Measurements from ENCODE around the gene WDR83. TPM values are rescaled to one million over a fixed set of nuclear protein-coding genes. Genes with fewer than 3 reads are reported as not detected.
"Not testable (repeated sequence)": the region's sequence is repeated elsewhere in the genome, so short reads cannot be mapped to it uniquely, and the experiment has no call there.

The WDR83 gene
- total RNA-seq, 1 donor from 2014 or later: 18.4 TPM

- intact Hi-C loops (cut with micrococcal nuclease): no loop called here
Measured at GRCh38 chr19:12652219-12652618, 14.4 kb upstream of the WDR83 start.

GRCh38 chr19:12655546-12655945 lies 11.1 kb upstream of the WDR83 start:
- intact Hi-C loops (cut with micrococcal nuclease): no loop called here

GRCh38 chr19:12656899-12657571 lies 9.6 kb upstream of the WDR83 start:
- intact Hi-C loops (cut with micrococcal nuclease): no loop called here

- intact Hi-C loops (cut with micrococcal nuclease): no loop called here
Measured at GRCh38 chr19:12657966-12658365, 8.6 kb upstream of the WDR83 start.

GRCh38 chr19:12660980-12661379 lies 5.6 kb upstream of the WDR83 start:
- intact Hi-C loops (cut with micrococcal nuclease): no loop called here

GRCh38 chr19:12664406-12665280 lies 2.0 kb upstream of the WDR83 start:
- intact Hi-C loops (cut with micrococcal nuclease): loop anchor here (5.0 kb wide), 1 partner anchor 742 kb away; no protein-coding TSS in a partner anchor

- intact Hi-C loops (cut with micrococcal nuclease): loop anchor here (5.0 kb wide), 1 partner anchor 743 kb away; no protein-coding TSS in a partner anchor
Measured at GRCh38 chr19:12665281-12665573, 1.4 kb upstream of the WDR83 start.

GRCh38 chr19:12665671-12666264 lies 839 bp upstream of the WDR83 start:
- intact Hi-C loops (cut with micrococcal nuclease): loop anchor here (1.0 to 5.0 kb wide), 2 partner anchors 25 to 743 kb away; no protein-coding TSS in a partner anchor

GRCh38 chr19:12667731-12668302 lies 1.2 kb downstream of the WDR83 start:
- intact Hi-C loops (cut with micrococcal nuclease): loop anchor here (5.0 kb wide), 1 partner anchor 746 kb away; no protein-coding TSS in a partner anchor

- intact Hi-C loops (cut with micrococcal nuclease): loop anchor here (5.0 kb wide), 1 partner anchor 746 kb away; no protein-coding TSS in a partner anchor
Measured at GRCh38 chr19:12668346-12668745, 1.7 kb downstream of the WDR83 start.

GRCh38 chr19:12668932-12669269 lies 2.3 kb downstream of the WDR83 start:
- intact Hi-C loops (cut with micrococcal nuclease): loop anchor here (1.0 to 5.0 kb wide), 3 partner anchors 12 to 747 kb away; partner anchors contain the start of gene DHPS

- intact Hi-C loops (cut with micrococcal nuclease): loop anchor here (1.0 to 5.0 kb wide), 3 partner anchors 12 to 747 kb away; partner anchors contain the start of gene DHPS
Measured at GRCh38 chr19:12669270-12670158, 2.9 kb downstream of the WDR83 start.

- intact Hi-C loops (cut with micrococcal nuclease): no loop called here
Measured at GRCh38 chr19:12670159-12670928, 3.7 kb downstream of the WDR83 start.

GRCh38 chr19:12672744-12673143 lies 6.1 kb downstream of the WDR83 start:
- intact Hi-C loops (cut with micrococcal nuclease): loop anchor here (1.0 kb wide), 1 partner anchor 108 kb away; no protein-coding TSS in a partner anchor

GRCh38 chr19:12675399-12675798 lies 8.8 kb downstream of the WDR83 start:
- intact Hi-C loops (cut with micrococcal nuclease): no loop called here

GRCh38 chr19:12675940-12676339 lies 9.3 kb downstream of the WDR83 start:
- intact Hi-C loops (cut with micrococcal nuclease): loop anchor here (1.0 kb wide), 1 partner anchor 171 kb away; no protein-coding TSS in a partner anchor

- intact Hi-C loops (cut with micrococcal nuclease): loop anchor here (1.0 kb wide), 1 partner anchor 171 kb away; no protein-coding TSS in a partner anchor
Measured at GRCh38 chr19:12676384-12676792, 9.8 kb downstream of the WDR83 start.

- intact Hi-C loops (cut with micrococcal nuclease): loop anchor here (1.0 kb wide), 1 partner anchor 170 kb away; no protein-coding TSS in a partner anchor
Measured at GRCh38 chr19:12676928-12677327, 10.3 kb downstream of the WDR83 start.

GRCh38 chr19:12678039-12678438 lies 11.4 kb downstream of the WDR83 start:
- intact Hi-C loops (cut with micrococcal nuclease): not testable (repeated sequence)

All from T-helper 2 cell treated with Interferon-gamma antibody and Interleukin-4, amounts not matched to agents 100 ng/mL and 5 ng/mL, for 36 hours (primary cell).